GM12892 (cell line): ENCODE results near the gene GPR35.

Experiments
- POLR2A ChIP-seq: IDR thresholded peaks from 2 replicates; pipeline ENCODE4 v1.6.1; 2011; ENCODE audit warnings: low read depth, low read length, control low read depth
- POLR2AphosphoS5 ChIP-seq: IDR thresholded peaks from 2 replicates; pipeline ENCODE4 v1.6.1; 2011; ENCODE audit warnings: low read depth, low read length, control low read depth
- TAF1 ChIP-seq: IDR thresholded peaks from 2 replicates; pipeline ENCODE4 v1.6.1; 2011; ENCODE audit warnings: low read depth, mild to moderate bottlenecking, control low read depth, low read length, borderline replicate concordance

GRCh38 chr2:240662681-240663080 is 37.4 kb downstream of the GPR35 start:
- TF ChIP-seq POLR2A (no peak), POLR2AphosphoS5 (no peak), TAF1 (no peak)
